AG10803 (cell line): ENCODE results near the gene RPL13.

Experiments
- DNase-seq: peaks from one replicate; pipeline ENCODE4 v3.0.0; 2010; ENCODE audit warnings: low read depth
- H3K4me3 ChIP-seq: 2 replicates; pipeline ENCODE4 v1.5.1; 2011; ENCODE audit warnings: mild to moderate bottlenecking, low read length, control low read depth
- CTCF ChIP-seq: conservative IDR thresholded peaks from 2 replicates; pipeline ENCODE4 v1.5.1; 2011; ENCODE audit warnings: mild to moderate bottlenecking, low read length, control low read depth, inconsistent platforms

The RPL13 gene

GRCh38 chr16:89560378-89561141 lies at the start of gene RPL13:
Gene RPL13 (plus strand): TSS chr16:89560682. CDS start chr16:89560960, 278 bp downstream.
- DNase-seq, result peak; percentile 95
- H3K4me3 ChIP-seq, result peak within 1 kb of the TSS; percentile 88
- no peak for TF ChIP-seq CTCF

DNA sequence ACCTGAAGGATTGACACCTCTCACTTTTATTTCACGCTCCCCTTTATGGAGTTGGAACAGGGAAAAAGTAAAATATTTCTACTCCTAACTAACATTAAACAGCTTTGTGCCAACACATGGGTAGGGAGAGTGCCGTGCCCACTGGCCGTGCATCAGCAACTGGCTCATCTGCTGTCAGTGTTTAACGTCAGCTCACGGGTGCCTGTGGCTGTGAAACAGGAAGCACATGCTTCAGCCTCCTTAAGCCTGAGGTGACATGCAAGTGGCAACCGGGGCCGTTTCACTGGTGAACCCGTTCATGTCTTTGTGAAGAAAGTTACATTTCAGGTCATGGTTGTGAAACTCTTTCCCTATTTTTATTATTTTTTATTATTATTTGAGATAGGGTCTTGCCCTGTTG lies 49.1 kb upstream of the RPL13 start:
- DNase-seq, result no peak
- H3K4me3 ChIP-seq, result no peak overlapping the region
- TF ChIP-seq CTCF, result no peak

DNA sequence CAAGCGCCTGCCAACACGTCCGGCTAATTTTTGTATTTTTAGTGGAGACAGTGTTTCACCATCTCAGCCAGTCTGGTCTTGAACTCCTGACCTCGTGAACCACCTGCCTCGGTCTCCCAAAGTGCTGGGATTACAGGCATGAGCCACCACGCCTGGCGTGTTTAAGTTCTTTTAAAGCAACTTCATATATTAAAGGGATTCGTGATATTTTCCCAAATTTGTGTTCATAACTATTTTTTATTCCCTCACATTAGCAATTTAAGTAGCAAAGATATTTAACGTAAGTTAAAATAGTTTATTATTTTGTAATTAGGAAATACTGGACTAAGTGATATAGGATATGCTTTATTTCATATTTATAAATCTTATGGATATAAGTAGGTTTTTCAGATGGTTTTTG lies 48.0 kb upstream of the RPL13 start:
- DNase-seq, result no peak
- no peak overlapping the region for H3K4me3 ChIP-seq
- no peak for TF ChIP-seq CTCF

DNA sequence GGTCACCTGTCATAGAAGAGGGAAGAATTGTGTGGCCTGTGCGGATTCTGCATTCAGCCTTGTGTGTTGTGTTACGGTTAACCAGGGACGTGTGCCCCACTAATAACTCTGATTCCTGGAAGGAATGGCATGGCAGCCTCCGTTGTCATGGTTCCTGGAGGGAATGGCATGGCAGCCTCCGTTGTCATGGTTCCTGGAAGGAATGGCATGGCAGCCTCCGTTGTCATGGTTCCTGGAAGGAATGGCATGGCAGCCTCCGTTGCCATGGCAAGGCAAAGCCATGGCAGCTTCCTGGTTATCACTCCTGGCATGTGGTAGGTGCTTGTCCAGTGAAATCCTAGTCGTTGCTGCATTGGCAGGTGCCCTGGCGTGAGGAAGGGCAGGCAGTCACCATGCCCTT lies 43.4 kb upstream of the RPL13 start:
- no peak for TF ChIP-seq CTCF
- H3K4me3 ChIP-seq, result no peak overlapping the region
- DNase-seq, result no peak

DNA sequence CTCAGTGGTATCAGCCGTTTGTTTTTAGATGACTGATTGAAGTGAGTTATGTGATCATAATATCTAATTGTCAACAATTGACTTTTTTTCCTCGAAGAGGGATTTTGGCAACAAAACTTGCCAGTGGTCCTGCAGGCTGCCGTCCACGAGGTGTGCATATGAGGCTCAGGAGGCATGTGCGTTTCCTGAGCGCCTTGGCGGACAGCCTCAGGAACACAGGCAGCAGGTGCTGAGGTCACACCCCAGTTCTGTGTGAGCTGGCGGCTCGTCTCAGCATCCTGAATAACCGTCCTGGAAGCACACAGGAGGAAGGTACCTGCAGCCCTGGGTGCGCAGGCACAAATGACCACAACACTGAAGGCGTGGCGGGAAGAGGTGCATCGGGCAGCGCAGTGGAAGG lies 40.6 kb upstream of the RPL13 start:
- no peak overlapping the region for H3K4me3 ChIP-seq
- TF ChIP-seq CTCF, result no peak
- DNase-seq, result no peak

DNA sequence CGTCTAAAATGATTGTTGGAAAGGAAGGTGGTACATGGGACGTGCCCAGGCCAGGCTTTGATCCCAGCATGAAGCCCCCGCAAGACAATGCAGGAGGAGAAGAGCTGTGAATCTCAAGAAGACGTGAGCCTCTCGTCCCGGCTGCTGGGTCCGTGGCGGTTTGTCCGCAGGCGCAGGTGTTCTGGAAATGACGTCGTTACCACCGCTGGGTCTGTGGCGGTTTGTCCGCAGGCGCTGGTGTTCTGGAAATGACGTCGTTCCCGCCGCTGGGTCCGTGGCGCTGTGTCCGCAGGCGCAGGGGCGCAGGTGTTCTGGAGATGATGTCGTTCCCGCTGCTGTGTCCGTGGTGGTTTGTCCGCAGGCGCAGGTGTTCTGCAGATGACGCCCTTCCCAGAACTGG lies 38.2 kb upstream of the RPL13 start:
- no peak overlapping the region for H3K4me3 ChIP-seq
- no peak for TF ChIP-seq CTCF
- DNase-seq, result no peak

- H3K4me3 ChIP-seq, result no peak overlapping the region
- no peak for TF ChIP-seq CTCF
- no peak for DNase-seq
Measured at GRCh38 chr16:89523680-89524344, 36.7 kb upstream of the RPL13 start.
